Left lung (tissue), 14 donors: ENCODE results near the gene KICS2. TPM values are rescaled to one million over a fixed set of nuclear protein-coding genes. Genes with fewer than 3 reads are reported as not detected.

Experiments used
- ATAC-seq: fragments of 200-7000 bp; cut with Tn5 transposase; one replicate; pipeline ENCODE4 v1.9.1; 2020; ENCODE audit warnings: moderate library complexity
- DNase-seq, 4 donors: peaks; one replicate each; pipeline ENCODE4 v3.0.0-alpha.2; 2013 to 2020
- H3K27ac ChIP-seq, 2 donors: fragments of 200-600 bp; sonication (generic) in 1 of 2; one replicate each; pipeline versions ENCODE4 v1.5.0 to v1.8.0; 2020 to 2021
- H3K27me3 ChIP-seq, 2 donors: fragments of 200-600 bp; sonication (generic) in 1 of 2; one replicate each; pipeline versions ENCODE4 v1.5.0 to v1.8.0; 2020 to 2021
- H3K36me3 ChIP-seq, 2 donors: fragments of 200-600 bp; sonication (generic) in 1 of 2; one replicate each; pipeline versions ENCODE4 v1.5.0 to v1.8.0; 2020 to 2021
- H3K4me1 ChIP-seq, 2 donors: fragments of 200-600 bp; one replicate each; pipeline ENCODE4 v1.8.0; 2021
- H3K4me3 ChIP-seq, 2 donors: fragments of 200-600 bp; sonication (generic) in 1 of 2; one replicate each; pipeline versions ENCODE4 v1.5.0 to v1.8.0; 2020 to 2021; ENCODE audit warnings: mild to moderate bottlenecking in 1 of 2
- H3K9me3 ChIP-seq, 2 donors: fragments of 200-600 bp; sonication (generic) in 1 of 2; one replicate each; pipeline versions ENCODE4 v1.5.0 to v1.8.0; 2020 to 2021
- CTCF ChIP-seq, 2 donors: fragments of 200-600 bp; sonication (generic) in 1 of 2; IDR thresholded peaks; one replicate each; pipeline versions ENCODE4 v1.5.0 to v1.8.0; 2021; ENCODE audit warnings: antibody characterized with exemption in 2 of 2
- intact Hi-C, 2 donors: fragments of 100-400 bp; cut with DNase I; formaldehyde crosslinking; loops; one replicate each; pipeline versions ENCODE4 v1.11.2 to v1.14.2; 2022
- long read RNA-seq, 12 donors: library from polyadenylated mRNA in 2 of 12; unstranded in 2 of 12; transcript quantifications; one replicate each; pipeline ENCODE4 v2.0.0 and lab custom pipeline, GENCODE V29; 2019 to 2026
- polyA plus RNA-seq, 6 donors: library from polyadenylated mRNA; unstranded; fragments of 120-200 nt; gene quantifications; one replicate each; pipeline ENCODE4 v1.2.1, GENCODE V29; 2013; ENCODE audit not compliant: insufficient read length in 6 of 6
- total RNA-seq, 2 donors: library from RNA; stranded (reverse); fragmentation: NEBNext Ultra II Directional; extraction: Animal tissue kit (Norgen Biotek cat#: 25700); gene quantifications; one replicate each; pipeline ENCODE4 v1.2.1, GENCODE V29; 2021
- donor health status: DM: no; HTN: yes; CAD: no.
- donor health status: DM: no; HTN: no; CAD: no.

Gene KICS2
- total RNA-seq = 1 to 10 TPM; 3.7 to 7.8 TPM
- 1 to 10 TPM; 3.7 to 4.8 (median 4.2) TPM for polyA plus RNA-seq
- long read RNA-seq, donor 1, full-length matches to known transcripts = 2 of 2 reads
- long read RNA-seq, donor 1, partial matches to known transcripts = 0 of 2 reads
- long read RNA-seq, donor 1, other reads (novel, unspliced or antisense) = 0 of 2 reads
- long read RNA-seq, donor 2, full-length matches to known transcripts = 1 of 1 reads
- long read RNA-seq, donor 2, partial matches to known transcripts = 0 of 1 reads
- long read RNA-seq, donor 2, other reads (novel, unspliced or antisense) = 0 of 1 reads
- long read RNA-seq, donor 3, full-length matches to known transcripts = 1 of 1 reads
- long read RNA-seq, donor 3, partial matches to known transcripts = 0 of 1 reads
- long read RNA-seq, donor 3, other reads (novel, unspliced or antisense) = 0 of 1 reads
- long read RNA-seq, donor 4, partial matches to known transcripts = 0 of 1 reads
- long read RNA-seq, donor 4, other reads (novel, unspliced or antisense) = 0 of 1 reads
- long read RNA-seq, donor 5, full-length matches to known transcripts = 1 of 1 reads
- long read RNA-seq, donor 5, partial matches to known transcripts = 0 of 1 reads
- long read RNA-seq, donor 5, other reads (novel, unspliced or antisense) = 0 of 1 reads
- long read RNA-seq, donor 6, full-length matches to known transcripts = 2 of 2 reads
- long read RNA-seq, donor 6, partial matches to known transcripts = 0 of 2 reads
- long read RNA-seq, donor 6, other reads (novel, unspliced or antisense) = 0 of 2 reads
- long read RNA-seq, donor 7 = 0 reads
- long read RNA-seq, donor 8, full-length matches to known transcripts = 3 of 3 reads
- long read RNA-seq, donor 8, partial matches to known transcripts = 0 of 3 reads
- long read RNA-seq, donor 8, other reads (novel, unspliced or antisense) = 0 of 3 reads
- long read RNA-seq, donor 9 = 0 reads
- long read RNA-seq, donor 10, full-length matches to known transcripts = 2 of 2 reads
- long read RNA-seq, donor 10, partial matches to known transcripts = 0 of 2 reads
- long read RNA-seq, donor 10, other reads (novel, unspliced or antisense) = 0 of 2 reads
- long read RNA-seq, donor 11, full-length matches to known transcripts = 2 of 2 reads
- long read RNA-seq, donor 11, partial matches to known transcripts = 0 of 2 reads
- long read RNA-seq, donor 11, other reads (novel, unspliced or antisense) = 0 of 2 reads
- long read RNA-seq, donor 12, full-length matches to known transcripts = 2 of 2 reads
- long read RNA-seq, donor 12, partial matches to known transcripts = 0 of 2 reads
- long read RNA-seq, donor 12, other reads (novel, unspliced or antisense) = 0 of 2 reads

GRCh38 chr12:64222009-64222765 lies at the start of gene KICS2:
Gene KICS2 (minus strand): TSS chr12:64222296. CDS start chr12:64222237, 59 bp downstream.
- no peaks in the 10 kb centered on the region for H3K36me3 ChIP-seq
- H3K27me3 ChIP-seq = no peaks in the 10 kb centered on the region
- intact Hi-C loops = no loop called here
- ATAC-seq (peak; percentile 99), DNase-seq (peak; percentile 92 to 97 (median 95))
- H3K4me1 ChIP-seq = peaks cover 0 to 18% of the 10 kb centered on the region in 2 donors
- H3K4me3 ChIP-seq = peak within 1 kb of the TSS; percentile 70 to 96
- peak within 1 kb of the TSS; percentile 88 to 91 for H3K27ac ChIP-seq
- TF ChIP-seq CTCF (IDR thresholded peaks at IDR 0.05) = no peak
- no peaks in the 10 kb centered on the region for H3K9me3 ChIP-seq

- no peaks in the 10 kb centered on the region for H3K36me3 ChIP-seq
- intact Hi-C loops = no loop called here
- DNase-seq (no peak), ATAC-seq (no peak)
- no peaks in the 10 kb centered on the region for H3K9me3 ChIP-seq
- H3K4me1 ChIP-seq = no peaks in the 10 kb centered on the region
- TF ChIP-seq CTCF (IDR thresholded peaks at IDR 0.05) = no peak
- no peak overlapping the region for H3K27ac ChIP-seq
- H3K4me3 ChIP-seq = no peak overlapping the region
- no peaks in the 10 kb centered on the region for H3K27me3 ChIP-seq
Measured at GRCh38 chr12:64270411-64270810, 48.3 kb upstream of the KICS2 start.

- no peak for ATAC-seq
- Histone ChIP-seq H3K4me1 (no peaks in the 10 kb centered on the region), H3K27ac (no peak overlapping the region), H3K9me3 (no peaks in the 10 kb centered on the region), H3K4me3 (no peak overlapping the region), H3K27me3 (no peaks in the 10 kb centered on the region), H3K36me3 (no peaks in the 10 kb centered on the region)
- TF ChIP-seq CTCF (IDR thresholded peaks at IDR 0.05) = no peak
- intact Hi-C loops = loop anchor here in 1 of 2 donors (10.0 kb wide), 1 partner anchor 444 kb away; no protein-coding TSS in a partner anchor
- DNase-seq = no peak
Measured at GRCh38 chr12:64269161-64269560, 47.1 kb upstream of the KICS2 start.

DNA sequence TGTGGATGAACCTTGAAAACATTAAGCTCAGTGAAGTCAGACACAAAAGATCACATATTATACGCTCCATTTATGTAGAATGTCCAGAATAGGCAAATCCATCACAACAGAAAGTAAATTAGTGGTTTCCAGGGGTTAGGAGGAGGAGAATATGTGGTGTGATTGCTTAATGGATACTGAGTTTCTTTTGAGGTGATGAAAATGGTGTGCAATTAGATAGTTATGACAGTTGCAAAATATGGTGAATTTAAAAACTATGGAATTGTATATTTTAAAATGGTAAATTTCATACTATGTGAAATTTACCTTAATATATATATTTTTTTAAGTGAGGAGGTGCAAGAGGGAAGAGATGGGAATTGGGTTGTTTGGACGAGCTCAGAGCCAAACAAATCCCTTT lies 46.3 kb upstream of the KICS2 start:
- intact Hi-C loops = loop anchor here in 1 of 2 donors (10.0 kb wide), 1 partner anchor 444 kb away; no protein-coding TSS in a partner anchor
- TF ChIP-seq CTCF (IDR thresholded peaks at IDR 0.05) = no peak

More for the DNA sequence above, 46.3 kb upstream of the KICS2 start:
- Histone ChIP-seq H3K4me1 (no peaks in the 10 kb centered on the region), H3K36me3 (no peaks in the 10 kb centered on the region), H3K9me3 (no peaks in the 10 kb centered on the region), H3K27ac (no peak overlapping the region), H3K27me3 (no peaks in the 10 kb centered on the region), H3K4me3 (no peak overlapping the region)
- DNase-seq = no peak
- ATAC-seq = no peak
